Activated CD4-positive, alpha-beta memory T cell treated with anti-CD3 and anti-CD28 coated beads for 36 hours (primary cell): ENCODE results near the gene EYS. TPM values are rescaled to one million over a fixed set of nuclear protein-coding genes. Genes with fewer than 3 reads are reported as not detected.

ENCODE experiments used
- CTCF ChIA-PET: fragments of 350-600 bp; sonication (Branson Sonifier 250); formaldehyde crosslinking; loops from one replicate; lab custom pipeline; 2021; ENCODE audit warnings: antibody characterized with exemption, inconsistent platforms; lab: Charles Lee
- POLR2A ChIA-PET: fragments of 350-600 bp; sonication (Branson Sonifier 250); formaldehyde crosslinking; loops from one replicate; lab custom pipeline; 2021; ENCODE audit warnings: antibody characterized with exemption; lab: Charles Lee
- DNase-seq: peaks from one replicate; pipeline ENCODE4 v3.0.0-alpha.2; 2020
- H3K27ac Mint-ChIP-seq: one replicate; pipeline ENCODE4 v1.8.0; 2021; ENCODE audit warnings: mixed read lengths
- H3K27me3 Mint-ChIP-seq: one replicate; pipeline ENCODE4 v1.8.0; 2021; ENCODE audit warnings: mixed read lengths
- H3K36me3 Mint-ChIP-seq: one replicate; pipeline ENCODE4 v1.8.0; 2021; ENCODE audit warnings: mixed read lengths
- H3K4me1 Mint-ChIP-seq: one replicate; pipeline ENCODE4 v1.8.0; 2021; ENCODE audit warnings: low read depth, mixed read lengths
- H3K4me3 Mint-ChIP-seq: one replicate; pipeline ENCODE4 v1.8.0; 2021; ENCODE audit warnings: mild to moderate bottlenecking, mixed read lengths
- H3K9me3 Mint-ChIP-seq: one replicate; pipeline ENCODE4 v1.8.0; 2021; ENCODE audit warnings: mixed read lengths
- intact Hi-C: fragments of 100-400 bp; cut with micrococcal nuclease; formaldehyde crosslinking; loops from one replicate; pipeline ENCODE4 v1.15.1; 2023
- total RNA-seq, 2 experiments: library from RNA; stranded (reverse); gene quantifications; one replicate each; pipeline ENCODE4 v1.2.3, GENCODE V29; 2021

The EYS gene
- total RNA-seq, 2 experiments from 2014 or later = not detected

- Mint-ChIP-seq H3K4me3 (no peak overlapping the region), H3K9me3 (peaks cover 13% of the 10 kb centered on the region), H3K27ac (no peak overlapping the region), H3K27me3 (no peaks in the 10 kb centered on the region), H3K36me3 (no peaks in the 10 kb centered on the region), H3K4me1 (no peaks in the 10 kb centered on the region)
- CTCF ChIA-PET = no interaction called here
- no peak for DNase-seq
- intact Hi-C loops = no loop called here
- POLR2A ChIA-PET = no interaction called here
These were observed 594.6 kb downstream of the EYS start for GRCh38 chr6:65112435-65112834.

GRCh38 chr6:65110031-65110430, 597.0 kb downstream of the EYS start:
- intact Hi-C loops = no loop called here
- ChIA-PET CTCF (no interaction called here), POLR2A (no interaction called here)
- Mint-ChIP-seq H3K9me3 (peaks cover 2% of the 10 kb centered on the region), H3K4me1 (no peaks in the 10 kb centered on the region), H3K36me3 (no peaks in the 10 kb centered on the region), H3K4me3 (no peak overlapping the region), H3K27me3 (no peaks in the 10 kb centered on the region), H3K27ac (no peak overlapping the region)
- no peak for DNase-seq

DNA sequence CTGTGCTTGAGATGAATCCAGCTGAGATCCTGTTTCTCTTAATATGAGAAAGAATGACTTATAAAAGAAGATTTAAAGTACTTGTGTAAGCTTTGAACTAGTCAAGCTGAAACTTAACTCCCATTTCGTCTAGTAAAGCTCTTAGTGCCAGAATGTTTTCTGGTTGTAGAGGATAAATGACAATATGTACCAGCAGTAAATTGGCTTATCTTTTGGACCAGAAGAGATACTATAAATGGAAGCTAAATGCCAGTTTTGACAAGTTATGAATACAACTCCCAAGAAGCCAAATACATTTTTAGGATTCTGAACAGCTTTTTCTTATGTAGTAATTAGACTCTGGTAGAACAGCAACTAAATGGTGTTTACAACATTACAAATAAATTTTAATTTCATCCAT, 608.7 kb downstream of the EYS start:
- CTCF ChIA-PET = no interaction called here
- no peak overlapping the region for H3K27ac Mint-ChIP-seq
- DNase-seq = no peak
- no peaks in the 10 kb centered on the region for H3K27me3 Mint-ChIP-seq
- peaks cover 22% of the 10 kb centered on the region for H3K9me3 Mint-ChIP-seq
- intact Hi-C loops = no loop called here
- H3K4me1 Mint-ChIP-seq = no peaks in the 10 kb centered on the region
- H3K36me3 Mint-ChIP-seq = no peaks in the 10 kb centered on the region
- POLR2A ChIA-PET = no interaction called here
- no peak overlapping the region for H3K4me3 Mint-ChIP-seq

DNA sequence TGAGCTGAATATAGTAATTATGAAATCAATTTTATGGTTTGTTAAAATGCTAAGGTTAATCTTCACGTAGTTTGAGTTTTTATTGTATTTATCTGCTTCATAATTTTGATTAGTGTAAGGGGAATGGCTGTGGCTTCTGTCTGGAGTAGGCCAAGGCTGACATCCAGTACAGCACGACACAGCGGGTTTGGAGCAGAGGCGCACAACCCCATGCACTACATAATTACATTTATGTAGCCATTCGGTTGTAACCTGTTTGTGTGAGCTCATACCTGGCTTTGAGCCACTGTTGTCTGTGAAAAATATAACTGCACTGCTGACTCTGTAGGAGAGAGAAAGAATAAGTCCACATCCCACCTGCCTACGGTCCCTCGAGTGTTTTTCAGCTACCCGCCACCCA, 615.5 kb downstream of the EYS start:
- Mint-ChIP-seq H3K4me3 (no peak overlapping the region), H3K36me3 (no peaks in the 10 kb centered on the region), H3K9me3 (peaks cover 28% of the 10 kb centered on the region), H3K4me1 (no peaks in the 10 kb centered on the region), H3K27ac (no peak overlapping the region), H3K27me3 (no peaks in the 10 kb centered on the region)
- ChIA-PET POLR2A (no interaction called here), CTCF (no interaction called here)
- intact Hi-C loops = no loop called here
- DNase-seq = no peak

GRCh38 chr6:65088575-65088974, 618.5 kb downstream of the EYS start:
- POLR2A ChIA-PET = no interaction called here
- Mint-ChIP-seq H3K27ac (no peak overlapping the region), H3K9me3 (peaks cover 26% of the 10 kb centered on the region), H3K4me3 (no peak overlapping the region), H3K4me1 (no peaks in the 10 kb centered on the region), H3K27me3 (no peaks in the 10 kb centered on the region), H3K36me3 (no peaks in the 10 kb centered on the region)
- intact Hi-C loops = no loop called here
- CTCF ChIA-PET = no interaction called here
- no peak for DNase-seq

- intact Hi-C loops = no loop called here
- POLR2A ChIA-PET = no interaction called here
- Mint-ChIP-seq H3K4me1 (no peaks in the 10 kb centered on the region), H3K27me3 (no peaks in the 10 kb centered on the region), H3K27ac (no peak overlapping the region), H3K36me3 (no peaks in the 10 kb centered on the region), H3K9me3 (peaks cover 10% of the 10 kb centered on the region), H3K4me3 (no peak overlapping the region)
- CTCF ChIA-PET = no interaction called here
- DNase-seq = no peak
These were observed 625.3 kb downstream of the EYS start for GRCh38 chr6:65081756-65082155.

- POLR2A ChIA-PET = no interaction called here
- no peak for DNase-seq
- Mint-ChIP-seq H3K27me3 (no peaks in the 10 kb centered on the region), H3K4me3 (no peak overlapping the region), H3K36me3 (no peaks in the 10 kb centered on the region), H3K27ac (no peak overlapping the region), H3K9me3 (peaks cover 19% of the 10 kb centered on the region), H3K4me1 (no peaks in the 10 kb centered on the region)
- intact Hi-C loops = no loop called here
- CTCF ChIA-PET = no interaction called here
These were observed 631.3 kb downstream of the EYS start for GRCh38 chr6:65075705-65076230.

DNA sequence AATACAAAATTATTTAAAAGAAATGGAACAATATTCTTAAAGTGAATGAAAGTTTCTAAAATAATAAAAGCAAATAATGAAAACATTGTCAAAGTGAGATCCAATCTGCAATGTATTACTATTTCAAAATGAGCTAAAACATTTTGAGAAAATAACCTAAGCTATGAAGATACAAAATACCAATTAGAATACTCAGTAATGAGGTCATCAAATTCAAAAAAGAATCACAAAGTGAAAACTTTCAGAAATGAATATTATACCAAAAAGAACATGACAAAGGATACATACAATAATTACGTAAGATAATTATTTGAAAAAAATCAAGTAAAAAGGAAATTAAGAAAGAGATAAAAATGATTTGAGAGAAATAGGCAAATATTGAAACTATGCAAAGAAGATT, 634.5 kb downstream of the EYS start:
- Mint-ChIP-seq H3K4me3 (no peak overlapping the region), H3K9me3 (peaks cover 26% of the 10 kb centered on the region), H3K27ac (no peak overlapping the region), H3K27me3 (no peaks in the 10 kb centered on the region), H3K36me3 (no peaks in the 10 kb centered on the region), H3K4me1 (no peaks in the 10 kb centered on the region)
- POLR2A ChIA-PET = no interaction called here
- intact Hi-C loops = no loop called here
- CTCF ChIA-PET = no interaction called here
- DNase-seq = no peak

GRCh38 chr6:65071480-65071879, 635.5 kb downstream of the EYS start:
- ChIA-PET POLR2A (no interaction called here), CTCF (no interaction called here)
- no peaks in the 10 kb centered on the region for H3K36me3 Mint-ChIP-seq
- H3K27ac Mint-ChIP-seq = no peak overlapping the region
- intact Hi-C loops = no loop called here
- no peak for DNase-seq
- no peak overlapping the region for H3K4me3 Mint-ChIP-seq
- H3K9me3 Mint-ChIP-seq = peaks cover 21% of the 10 kb centered on the region
- H3K27me3 Mint-ChIP-seq = no peaks in the 10 kb centered on the region
- H3K4me1 Mint-ChIP-seq = no peaks in the 10 kb centered on the region

- no peak for DNase-seq
- Mint-ChIP-seq H3K36me3 (no peaks in the 10 kb centered on the region), H3K27me3 (no peaks in the 10 kb centered on the region), H3K9me3 (peaks cover 8% of the 10 kb centered on the region), H3K27ac (no peak overlapping the region), H3K4me3 (no peak overlapping the region), H3K4me1 (no peaks in the 10 kb centered on the region)
- ChIA-PET POLR2A (no interaction called here), CTCF (no interaction called here)
- intact Hi-C loops = no loop called here
These were observed 642.2 kb downstream of the EYS start for GRCh38 chr6:65064844-65065243.

DNA sequence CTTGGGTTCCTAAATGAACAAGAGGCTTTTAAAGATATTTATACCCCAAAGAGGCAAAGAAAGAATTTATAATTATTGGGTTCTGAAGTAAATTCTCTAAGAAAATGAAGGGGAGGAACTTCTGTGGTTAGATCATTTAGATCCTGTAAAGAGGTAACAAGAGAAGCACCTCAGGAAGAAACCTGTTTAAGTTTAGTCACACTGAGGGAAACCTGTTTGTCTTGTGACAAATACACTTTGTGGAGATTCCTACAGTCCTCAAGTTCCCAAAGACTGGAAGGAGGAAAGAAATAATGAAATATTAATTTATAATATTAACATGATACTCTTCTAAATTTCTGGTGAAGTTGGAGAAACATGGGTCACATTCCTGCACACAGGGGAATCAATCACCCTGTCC, 647.5 kb downstream of the EYS start:
- no peak overlapping the region for H3K4me3 Mint-ChIP-seq
- H3K27me3 Mint-ChIP-seq = no peaks in the 10 kb centered on the region
- POLR2A ChIA-PET = no interaction called here
- no peak overlapping the region for H3K27ac Mint-ChIP-seq
- no peaks in the 10 kb centered on the region for H3K4me1 Mint-ChIP-seq
- peaks cover 3% of the 10 kb centered on the region for H3K9me3 Mint-ChIP-seq
- intact Hi-C loops = no loop called here
- CTCF ChIA-PET = no interaction called here
- H3K36me3 Mint-ChIP-seq = no peaks in the 10 kb centered on the region
- no peak for DNase-seq

GRCh38 chr6:65055545-65055944, 651.5 kb downstream of the EYS start:
- no peaks in the 10 kb centered on the region for H3K27me3 Mint-ChIP-seq
- intact Hi-C loops = no loop called here
- H3K9me3 Mint-ChIP-seq = peaks cover 3% of the 10 kb centered on the region
- H3K4me1 Mint-ChIP-seq = no peaks in the 10 kb centered on the region
- H3K27ac Mint-ChIP-seq = no peak overlapping the region
- no peaks in the 10 kb centered on the region for H3K36me3 Mint-ChIP-seq
- POLR2A ChIA-PET = no interaction called here
- DNase-seq = no peak
- CTCF ChIA-PET = no interaction called here
- H3K4me3 Mint-ChIP-seq = no peak overlapping the region

DNA sequence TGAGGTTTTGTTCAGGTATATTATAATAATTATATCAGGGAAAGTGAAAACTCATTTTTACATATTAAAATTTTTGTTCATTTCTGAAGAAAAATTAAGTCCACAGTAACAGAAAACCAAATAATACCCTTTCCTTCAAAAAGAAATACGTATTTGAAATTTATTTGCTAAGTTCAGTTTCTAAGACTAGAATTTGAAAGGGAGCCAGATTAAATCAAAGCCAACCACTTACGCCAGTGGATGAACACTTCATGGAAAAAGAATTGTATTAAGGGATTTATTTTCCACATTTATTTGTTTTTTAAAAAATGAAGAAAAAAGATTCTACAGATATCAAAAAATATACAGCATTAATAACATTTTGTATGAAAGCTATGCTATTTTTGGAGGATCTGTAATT, 654.4 kb downstream of the EYS start:
- Mint-ChIP-seq H3K36me3 (no peaks in the 10 kb centered on the region), H3K4me1 (no peaks in the 10 kb centered on the region), H3K27ac (no peak overlapping the region), H3K27me3 (no peaks in the 10 kb centered on the region), H3K9me3 (no peaks in the 10 kb centered on the region), H3K4me3 (no peak overlapping the region)
- intact Hi-C loops = no loop called here
- POLR2A ChIA-PET = no interaction called here
- DNase-seq = no peak
- CTCF ChIA-PET = no interaction called here
